HG02763 (cell line): Measurements from ENCODE around the gene KIF4A.
"Not testable (repeated sequence)": the region's sequence is repeated elsewhere in the genome, so short reads cannot be mapped to it uniquely, and the experiment has no call there.

Source experiments
- ATAC-seq: cut with Tn5 transposase; IDR thresholded peaks from one replicate; pipeline ENCODE4 v1.9.1; 2021; ENCODE audit warnings: mild to moderate bottlenecking, moderate library complexity; ENCODE audit not compliant: unreplicated experiment

KIF4A gene

GRCh38 chrX:70360366-70360765, 70.5 kb downstream of the KIF4A start:
- no peak for ATAC-seq

GRCh38 chrX:70368731-70369130, 78.8 kb downstream of the KIF4A start:
- not testable (repeated sequence) for ATAC-seq

- no peak for ATAC-seq
Observed at GRCh38 chrX:70386235-70386634, 96.3 kb downstream of the KIF4A start.

- ATAC-seq: no peak
Observed at GRCh38 chrX:70398899-70399298, 109.0 kb downstream of the KIF4A start.

DNA sequence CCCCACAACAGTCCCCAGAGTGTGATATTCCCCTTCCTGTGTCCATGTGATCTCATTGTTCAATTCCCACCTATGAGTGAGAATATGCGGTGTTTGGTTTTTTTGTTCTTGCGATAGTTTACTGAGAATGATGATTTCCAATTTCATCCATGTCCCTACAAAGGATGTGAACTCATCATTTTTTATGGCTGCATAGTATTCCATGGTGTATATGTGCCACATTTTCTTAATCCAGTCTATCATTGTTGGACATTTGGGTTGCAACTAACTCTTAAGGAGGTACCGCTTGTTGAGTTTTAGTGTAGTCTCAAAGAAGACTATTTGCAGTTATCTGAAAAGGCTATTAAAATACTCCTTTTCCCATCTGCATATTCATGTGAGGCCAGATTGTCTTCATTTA, 110.3 kb downstream of the KIF4A start:
- ATAC-seq: not testable (repeated sequence)

- ATAC-seq: no peak
Observed at GRCh38 chrX:70402721-70403120, 112.8 kb downstream of the KIF4A start.

DNA sequence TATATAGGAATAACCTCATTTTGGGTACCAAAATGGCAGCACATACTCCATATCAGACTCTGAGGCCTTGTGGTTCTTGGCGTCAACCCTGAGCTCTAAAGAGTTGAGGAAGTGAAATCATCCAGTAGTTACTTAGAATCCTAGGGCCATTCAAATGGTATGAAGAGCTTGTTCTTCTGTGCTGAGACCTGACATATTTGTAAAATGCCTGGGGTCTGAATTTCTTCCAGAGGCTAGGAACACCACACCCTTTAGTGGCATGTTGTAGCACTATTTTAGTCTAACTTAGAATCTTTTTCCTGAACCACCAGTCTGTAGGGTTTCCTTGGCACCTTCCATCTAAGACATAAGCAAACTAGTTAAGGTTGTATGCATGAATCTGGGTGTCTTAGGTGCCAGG, 115.1 kb downstream of the KIF4A start:
- no peak for ATAC-seq

DNA sequence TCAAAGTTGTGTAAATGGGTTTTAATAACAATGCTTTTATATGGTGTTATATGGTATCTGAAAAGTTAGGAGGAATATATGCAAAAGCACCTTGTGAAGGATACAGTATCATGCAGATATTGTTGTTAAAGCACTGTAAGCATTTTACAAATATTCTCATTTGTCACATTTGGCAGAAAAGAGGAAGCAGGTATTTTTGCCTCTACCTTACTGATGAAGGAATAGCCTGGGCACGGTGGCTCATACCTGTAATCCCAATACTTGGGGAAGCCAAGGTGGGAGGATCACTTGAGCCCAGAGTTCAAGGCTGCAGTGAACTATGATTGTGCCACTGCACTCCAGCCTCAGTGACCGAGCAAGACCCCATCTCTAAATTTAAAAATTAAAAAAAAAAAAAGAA, 121.0 kb downstream of the KIF4A start:
- no peak for ATAC-seq

- ATAC-seq: no peak
Observed at GRCh38 chrX:70411475-70411874, 121.6 kb downstream of the KIF4A start.

GRCh38 chrX:70421618-70422017, 131.7 kb downstream of the KIF4A start:
- ATAC-seq: no peak

DNA sequence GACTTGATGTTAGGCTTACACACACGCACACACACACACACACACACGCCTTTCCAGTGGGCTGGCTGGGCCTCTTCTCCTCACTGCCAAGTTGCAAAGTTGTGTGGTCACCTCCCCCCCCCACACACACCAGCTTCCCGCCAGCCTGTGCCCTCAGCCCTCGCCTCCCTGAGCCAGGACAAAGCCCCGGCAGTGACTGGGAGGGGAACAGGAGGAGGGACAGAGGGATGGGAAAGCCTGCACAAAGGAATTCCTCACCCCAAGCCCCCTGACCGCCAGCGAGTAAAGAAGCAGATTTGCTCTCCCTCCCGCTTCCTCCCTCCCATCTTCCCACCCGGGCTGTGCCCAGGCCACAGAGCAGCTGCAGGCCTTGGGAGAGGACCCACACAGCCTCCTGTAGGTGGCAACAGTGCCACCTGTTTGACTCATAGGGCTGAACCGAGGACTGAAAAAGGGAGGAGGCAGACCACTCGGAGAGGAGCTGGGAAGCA, 133.0 kb downstream of the KIF4A start, which contains the start of gene GDPD2:
TSS of gene GDPD2 (plus strand) at position 464 of the 491 bp plus-strand sequence. CDS start 1,671 bp downstream, outside the sequence.
- no peak for ATAC-seq

- ATAC-seq: no peak
Observed at GRCh38 chrX:70423936-70424675, 134.2 kb downstream of the KIF4A start.

DNA sequence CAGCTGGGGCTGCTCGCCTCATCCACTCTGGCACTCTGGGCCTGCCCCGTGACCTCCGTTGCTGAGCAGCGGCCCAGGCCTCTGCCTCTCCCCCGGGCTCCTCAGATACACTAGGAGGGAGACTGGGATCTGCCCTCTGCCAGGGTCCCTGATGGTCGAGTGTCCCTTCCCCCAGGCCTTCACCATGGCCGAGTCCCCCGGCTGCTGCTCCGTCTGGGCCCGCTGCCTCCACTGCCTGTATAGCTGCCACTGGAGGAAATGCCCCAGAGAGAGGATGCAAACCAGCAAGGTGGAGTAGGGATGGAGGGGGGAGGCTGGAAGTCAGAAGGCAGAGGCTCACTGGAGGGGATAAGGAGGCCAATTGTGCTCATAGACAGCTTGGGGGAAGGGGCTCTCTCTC, 134.9 kb downstream of the KIF4A start:
- no peak for ATAC-seq

- ATAC-seq: no peak
Observed at GRCh38 chrX:70426286-70427278, 136.7 kb downstream of the KIF4A start.

DNA sequence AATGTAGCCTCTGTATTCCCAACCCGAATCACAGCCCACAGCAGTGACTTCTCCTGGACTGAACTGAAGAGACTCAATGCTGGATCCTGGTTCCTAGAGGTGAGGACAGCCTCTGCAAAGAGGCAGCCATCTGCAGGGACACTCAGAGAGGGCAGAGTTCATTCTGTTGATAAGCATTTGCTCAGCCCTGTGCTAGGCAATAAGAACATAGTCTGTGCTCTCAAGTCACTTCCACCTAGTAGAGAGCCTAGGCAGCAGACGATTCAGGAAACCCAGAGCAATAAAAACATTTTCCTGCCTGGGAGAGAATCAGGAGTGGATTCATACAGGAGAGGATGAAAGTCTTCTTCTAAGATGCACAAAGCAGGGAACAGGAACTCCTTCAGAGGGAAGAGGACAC, 137.5 kb downstream of the KIF4A start:
- ATAC-seq: no peak

GRCh38 chrX:70429759-70430158, 139.9 kb downstream of the KIF4A start:
- no peak for ATAC-seq

DNA sequence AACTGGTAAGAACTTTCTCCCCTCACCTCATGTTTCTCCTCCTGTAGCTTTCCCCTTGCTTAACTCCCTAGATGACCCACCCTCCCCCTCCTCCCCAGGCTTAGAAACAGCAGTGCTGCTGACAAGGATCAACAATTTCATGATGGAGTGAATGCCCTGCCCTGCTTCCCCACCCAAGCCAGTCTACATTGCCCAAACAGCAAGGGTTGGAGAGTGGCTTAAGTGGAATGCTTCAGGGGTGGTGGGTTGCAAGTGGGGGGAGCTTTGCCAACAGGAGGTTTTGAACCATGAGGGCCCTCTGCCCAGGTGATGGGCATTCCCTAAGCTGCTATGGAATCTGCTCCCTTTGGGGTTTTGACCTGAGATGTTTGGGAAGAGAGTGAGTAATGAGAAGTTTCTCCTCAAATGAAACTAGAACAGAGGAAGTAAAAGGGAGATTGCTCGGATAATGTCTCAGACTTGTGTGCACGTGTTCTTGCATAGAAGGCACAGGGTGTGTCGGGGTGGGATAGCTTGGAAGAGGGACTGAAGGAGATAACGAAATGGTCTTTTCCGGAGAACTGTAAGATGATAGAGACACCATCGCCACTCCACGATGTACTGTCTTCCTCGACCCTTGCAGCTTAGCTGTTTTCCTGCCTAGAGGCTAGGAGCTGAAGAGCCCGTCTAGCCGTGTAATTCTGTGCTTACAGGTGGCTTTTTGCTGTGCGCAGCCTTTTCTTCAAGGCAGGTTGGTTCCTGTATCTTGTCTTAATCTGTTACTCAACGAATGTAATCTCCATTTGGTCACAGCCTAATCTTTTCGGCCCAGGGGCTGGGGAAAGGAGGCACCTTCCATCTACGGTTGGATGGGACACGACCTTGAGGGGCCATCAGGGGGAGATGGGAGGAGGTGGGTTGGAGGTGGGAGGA, 143.3 kb downstream of the KIF4A start:
- no peak for ATAC-seq

- ATAC-seq: peak; percentile 56
Observed at GRCh38 chrX:70433848-70434351, 144.0 kb downstream of the KIF4A start.

GRCh38 chrX:70434352-70434866, 144.5 kb downstream of the KIF4A start:
- peak; percentile 65 for ATAC-seq
